Stimulated activated CD8-positive, alpha-beta memory T cell treated with anti-CD3 and anti-CD28 coated beads, Interleukin-15, amount 100 ng/mL, for 24 hours (primary cell): ENCODE results near the gene SLC25A29.
"Not testable (repeated sequence)": the region's sequence is repeated elsewhere in the genome, so short reads cannot be mapped to it uniquely, and the experiment has no call there.

Experiments used
- DNase-seq: peaks from one replicate; pipeline ENCODE4 v3.0.0-alpha.2; 2020; ENCODE audit warnings: low read depth

The SLC25A29 gene

DNA sequence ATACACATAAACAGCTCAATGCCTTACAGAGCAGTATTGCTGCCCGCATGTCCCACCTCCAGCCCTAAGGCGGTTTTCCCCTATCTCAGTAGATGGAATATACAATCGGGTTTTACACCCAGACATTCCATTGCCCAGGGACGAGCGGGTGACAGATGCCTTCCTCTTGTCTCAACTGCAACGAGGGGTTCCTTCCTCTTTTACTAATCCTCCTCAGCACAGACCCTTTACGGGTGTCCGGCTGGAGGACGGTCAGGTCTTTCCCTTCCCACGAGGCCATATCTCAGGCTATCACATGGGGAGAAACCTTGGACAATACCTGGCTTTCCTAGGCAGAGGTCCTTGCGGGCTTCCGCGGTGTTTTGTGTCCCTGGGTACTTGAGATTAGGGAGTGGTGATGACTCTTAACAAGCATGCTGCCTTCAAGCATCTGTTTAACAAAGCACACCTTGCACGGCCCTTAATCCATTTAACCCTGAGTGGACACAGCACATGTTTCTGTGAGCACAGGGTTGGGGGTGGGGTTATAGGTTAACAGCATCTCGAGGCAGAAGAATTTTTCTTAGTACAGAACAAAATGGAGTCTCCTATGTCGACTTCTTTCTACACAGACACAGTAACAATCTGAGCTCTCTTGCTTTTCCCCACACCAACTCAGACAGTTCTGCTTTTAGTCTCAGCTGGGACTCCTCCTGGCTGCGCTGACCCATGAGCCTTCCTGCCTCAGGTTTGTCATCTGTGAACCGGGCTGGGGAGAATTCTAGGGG lies 6.0 kb upstream of the SLC25A29 start:
- DNase-seq: not testable (repeated sequence)

DNA sequence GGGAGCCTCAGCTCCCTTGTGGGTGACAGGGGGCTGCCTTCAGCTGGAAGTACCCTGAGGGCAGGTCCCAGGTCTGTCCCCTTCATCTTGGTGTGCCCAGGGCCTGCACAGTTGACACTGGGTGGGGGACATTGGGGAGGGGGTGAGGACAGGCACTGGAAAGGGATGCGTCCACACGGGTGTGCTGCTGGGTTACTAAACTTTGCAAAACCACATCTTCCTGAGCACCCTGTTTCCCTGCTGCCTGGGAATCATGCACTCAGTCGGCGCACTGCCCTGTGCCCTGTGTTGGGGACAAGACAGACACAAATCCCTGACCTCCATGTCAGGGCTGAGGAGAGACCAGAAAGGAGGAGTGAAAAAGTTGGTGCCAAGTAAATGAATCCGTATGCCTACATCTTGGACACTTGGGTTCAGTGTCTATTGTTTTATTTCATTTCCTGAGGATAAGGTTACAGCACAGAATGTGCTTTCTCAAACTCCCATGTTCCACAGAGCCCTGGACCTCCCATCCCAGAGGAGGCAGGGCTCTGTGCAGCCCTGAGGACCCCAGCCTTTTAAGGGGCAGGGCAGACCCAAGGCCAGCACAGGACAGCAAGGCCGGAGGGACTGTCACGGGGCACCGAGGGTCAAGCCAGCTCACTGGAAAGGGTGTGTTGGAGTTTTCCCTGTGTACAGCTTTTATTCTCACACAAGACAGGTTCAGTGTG lies 2.9 kb upstream of the SLC25A29 start:
- no peak for DNase-seq

DNA sequence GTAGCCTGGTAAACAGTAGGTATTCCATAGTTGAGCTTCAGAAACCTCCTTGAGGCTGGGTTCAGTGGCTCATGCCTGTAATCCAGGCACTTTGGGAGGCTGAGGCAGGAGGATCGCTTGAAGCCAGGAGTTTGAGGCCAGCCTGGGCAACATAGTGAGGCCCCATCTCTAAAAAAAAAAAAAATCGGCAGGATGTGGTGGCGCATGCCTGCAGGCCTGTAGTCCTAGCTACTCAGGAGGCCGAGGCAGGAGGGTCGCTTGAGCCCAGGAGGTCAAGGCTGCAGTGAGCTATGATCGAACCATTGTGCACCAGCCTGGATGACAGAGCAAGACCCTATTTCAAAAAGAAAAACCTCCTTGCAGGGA lies 2.2 kb upstream of the SLC25A29 start:
- DNase-seq: not testable (repeated sequence)

DNA sequence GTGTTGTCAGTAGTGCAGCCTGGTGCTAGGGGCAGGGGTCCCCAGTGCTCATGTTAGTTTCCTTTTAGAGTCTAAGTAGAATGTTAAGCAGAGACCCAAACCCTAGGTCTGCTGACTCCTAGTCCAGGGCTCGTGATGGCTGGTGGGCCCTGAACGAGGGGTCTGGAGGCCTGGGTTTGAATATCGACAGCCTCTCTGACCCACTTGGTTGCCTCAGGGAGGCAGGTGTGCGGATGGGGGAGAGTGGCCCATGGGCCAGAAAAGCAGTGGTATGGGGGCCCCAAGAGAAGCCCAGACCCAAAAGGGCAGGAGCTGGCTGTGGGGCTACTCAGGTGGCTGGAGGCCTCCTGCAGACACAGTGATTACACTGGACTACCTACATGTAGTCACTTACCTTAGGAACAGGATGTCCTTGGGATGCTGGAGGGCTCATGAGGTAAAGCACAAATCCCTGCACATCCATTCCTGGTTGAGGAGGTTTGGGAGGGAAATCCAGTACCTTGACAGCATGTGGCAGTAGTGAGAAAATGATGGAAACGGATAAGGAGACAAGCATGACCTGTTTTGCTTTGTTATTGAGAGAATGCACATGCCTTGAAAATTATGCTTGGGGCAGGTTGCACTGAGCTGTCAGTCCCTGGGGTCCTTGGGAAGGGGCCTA lies 1.7 kb upstream of the SLC25A29 start:
- no peak for DNase-seq

DNA sequence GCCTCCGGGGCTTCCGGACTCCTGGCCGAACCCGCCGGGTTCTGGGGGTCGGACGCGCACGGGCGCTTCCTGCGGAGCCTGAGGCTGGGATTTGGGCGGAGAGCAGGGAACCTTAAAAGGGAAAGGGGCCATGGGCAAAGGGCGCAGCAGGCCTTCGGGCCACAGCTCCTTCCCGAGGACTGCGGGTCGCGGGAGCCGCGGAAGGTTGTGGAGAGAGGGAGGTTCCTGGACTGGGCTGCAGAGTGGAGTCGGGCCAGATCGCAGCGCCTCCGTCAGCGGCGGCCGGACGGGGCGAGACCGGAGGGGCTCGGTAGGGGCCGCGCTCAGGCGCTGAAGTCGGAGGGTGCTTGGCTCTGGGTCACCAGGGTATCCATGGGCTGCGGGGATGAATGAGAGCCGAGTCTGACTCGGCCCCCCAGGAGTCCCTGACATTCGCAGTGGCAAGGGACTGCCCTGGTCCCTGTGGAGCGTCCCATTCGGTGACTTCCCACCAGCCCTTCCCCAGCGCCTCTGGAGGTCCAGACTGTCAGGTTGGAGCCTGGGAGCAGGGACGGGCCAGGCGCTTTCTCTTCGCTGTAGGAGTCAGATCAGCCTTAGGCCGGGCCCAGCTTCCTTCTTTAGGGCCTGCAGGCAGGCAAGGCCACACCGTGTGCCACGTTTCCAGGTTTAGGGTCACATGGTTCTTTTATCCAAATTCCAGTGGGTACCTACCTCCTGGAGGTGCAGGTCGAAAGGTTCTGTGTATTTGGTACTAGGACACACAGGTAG lies 938 bp upstream of the SLC25A29 start:
- DNase-seq: no peak

DNA sequence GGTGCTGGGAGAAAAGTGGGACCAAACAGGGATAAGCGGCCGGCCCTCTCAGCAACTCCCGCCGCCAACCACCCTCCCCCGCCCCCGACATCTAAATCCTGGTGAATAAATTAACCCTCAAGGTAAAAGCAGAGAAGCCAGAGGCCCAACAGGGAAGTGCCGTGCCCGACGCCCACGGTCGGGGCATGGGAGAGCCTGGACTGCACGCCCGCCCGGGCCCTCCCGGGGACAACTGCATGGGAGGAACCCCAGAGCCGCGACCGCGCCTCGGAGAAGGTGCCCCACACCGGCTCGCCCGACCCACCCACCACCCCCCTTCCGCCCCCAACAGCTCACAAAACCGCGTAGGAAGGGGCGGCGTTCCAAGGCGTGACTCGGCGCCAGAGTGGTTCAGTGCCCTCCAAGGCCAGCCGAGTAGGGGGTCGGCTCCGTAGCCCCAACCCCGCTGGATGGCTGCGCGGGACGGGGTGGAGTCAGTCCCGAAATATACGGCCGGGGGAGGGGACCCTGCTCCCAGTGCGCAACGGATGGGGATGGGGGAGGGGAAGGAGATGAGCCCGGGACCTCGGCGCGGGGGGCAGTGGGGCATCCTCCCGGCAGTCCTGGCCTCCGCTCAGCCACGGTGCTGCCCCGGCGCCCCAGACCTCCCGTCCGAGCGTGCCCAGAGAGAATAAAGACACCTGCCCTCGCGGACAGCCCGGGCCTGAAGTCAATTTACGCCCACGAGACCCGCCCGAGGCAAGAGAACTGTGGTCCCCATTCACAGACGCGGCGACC lies 732 bp downstream of the SLC25A29 start:
- no peak for DNase-seq

DNA sequence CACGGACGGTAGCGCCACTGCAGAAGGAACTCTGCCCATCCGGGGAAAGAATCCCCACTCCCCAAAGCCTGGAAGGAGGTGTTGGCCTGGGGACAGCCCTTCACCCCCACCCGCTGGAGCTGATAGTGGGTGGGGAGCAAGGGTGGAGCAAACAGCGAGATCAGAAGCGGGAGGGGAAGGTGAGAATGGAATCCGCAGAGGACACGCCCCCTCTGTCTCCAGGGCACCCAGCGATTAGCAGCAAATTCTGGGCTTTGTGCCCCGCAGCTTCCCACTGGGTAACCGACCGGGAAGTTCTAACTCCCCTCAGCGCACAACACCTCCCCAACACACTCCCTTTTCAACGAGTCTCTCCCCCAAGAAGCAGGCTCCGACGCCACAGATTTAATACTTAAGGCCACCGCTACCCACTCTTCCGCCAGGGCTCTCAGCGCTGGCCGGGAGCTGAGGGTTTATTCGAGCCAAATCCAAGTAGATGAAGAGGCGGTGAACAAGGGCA lies 1.4 kb downstream of the SLC25A29 start:
- no peak for DNase-seq

DNA sequence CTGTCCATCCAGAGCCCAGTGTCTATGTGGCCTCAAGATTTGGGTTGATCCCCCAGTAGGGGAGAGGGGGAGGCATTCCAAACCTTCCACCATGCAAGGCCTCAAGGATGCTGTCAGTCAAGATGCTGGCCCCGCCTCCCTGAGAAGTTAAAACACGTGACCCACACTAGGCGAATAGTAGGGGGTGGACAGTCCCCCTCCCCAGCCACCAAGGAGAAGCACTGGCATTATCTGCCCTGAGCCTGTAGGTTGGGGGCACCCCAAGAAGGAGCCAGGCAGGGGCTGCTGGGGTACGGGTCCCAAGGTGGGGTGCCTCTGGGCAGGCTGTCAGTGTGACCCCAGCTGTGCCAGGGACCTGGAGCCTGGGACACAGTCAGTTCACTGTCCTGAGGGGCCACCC lies 2.3 kb downstream of the SLC25A29 start:
- DNase-seq: no peak

DNA sequence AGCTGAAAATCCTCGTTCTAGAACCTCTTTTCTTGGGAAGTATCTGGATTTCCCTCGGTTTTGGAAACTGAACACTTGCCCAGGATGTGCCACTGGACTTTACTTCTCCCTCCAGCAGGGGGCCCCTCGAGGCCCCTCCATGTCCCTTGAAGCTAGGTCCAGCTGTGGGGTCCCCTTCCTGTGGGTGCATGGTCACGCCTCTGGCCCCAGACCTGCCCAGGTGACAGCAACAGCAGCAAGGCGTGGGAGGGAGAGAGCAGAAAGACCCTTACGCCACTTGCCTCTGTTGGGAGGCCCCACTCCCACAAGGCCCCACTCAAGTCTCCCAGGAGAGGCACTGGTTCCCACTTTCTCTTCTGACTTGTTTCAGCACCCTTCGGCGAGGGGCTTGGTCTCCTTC lies 3.1 kb downstream of the SLC25A29 start:
- DNase-seq: no peak

DNA sequence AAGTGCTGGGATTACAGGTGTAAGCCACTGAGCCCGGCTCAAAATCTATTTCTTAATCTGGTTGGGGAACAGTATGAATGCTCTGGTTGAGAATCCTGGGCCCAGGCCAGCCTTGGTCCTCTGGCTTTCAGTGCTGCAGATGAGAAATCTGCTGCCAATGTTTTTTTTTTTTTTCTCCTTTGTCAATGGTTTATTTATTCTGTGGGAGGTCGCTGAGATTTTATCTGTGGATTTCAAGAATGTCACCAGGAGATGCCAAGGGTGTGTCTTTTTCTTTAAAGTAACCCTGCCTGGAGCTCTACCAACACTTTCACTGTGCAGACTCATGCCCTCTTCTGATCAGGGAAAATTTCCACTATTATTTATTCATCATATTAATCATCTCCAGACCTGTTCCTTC lies 3.6 kb downstream of the SLC25A29 start:
- DNase-seq: no peak

DNA sequence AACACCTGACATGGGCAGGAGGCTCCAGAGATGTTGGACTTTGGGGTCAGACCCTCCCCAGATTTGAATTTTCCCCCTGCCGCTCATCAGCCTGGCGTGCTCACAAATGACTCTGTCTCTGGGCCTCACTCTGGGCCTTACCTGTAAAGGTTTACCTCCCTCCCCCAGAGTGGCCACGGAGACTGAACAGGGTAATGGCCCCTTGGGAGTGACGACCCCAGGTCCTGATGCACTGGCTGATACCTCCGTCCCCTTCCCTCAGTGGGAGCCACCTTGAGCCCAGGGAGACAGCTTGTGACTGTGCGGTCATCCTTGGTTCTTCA lies 7.0 kb downstream of the SLC25A29 start:
- DNase-seq: no peak

DNA sequence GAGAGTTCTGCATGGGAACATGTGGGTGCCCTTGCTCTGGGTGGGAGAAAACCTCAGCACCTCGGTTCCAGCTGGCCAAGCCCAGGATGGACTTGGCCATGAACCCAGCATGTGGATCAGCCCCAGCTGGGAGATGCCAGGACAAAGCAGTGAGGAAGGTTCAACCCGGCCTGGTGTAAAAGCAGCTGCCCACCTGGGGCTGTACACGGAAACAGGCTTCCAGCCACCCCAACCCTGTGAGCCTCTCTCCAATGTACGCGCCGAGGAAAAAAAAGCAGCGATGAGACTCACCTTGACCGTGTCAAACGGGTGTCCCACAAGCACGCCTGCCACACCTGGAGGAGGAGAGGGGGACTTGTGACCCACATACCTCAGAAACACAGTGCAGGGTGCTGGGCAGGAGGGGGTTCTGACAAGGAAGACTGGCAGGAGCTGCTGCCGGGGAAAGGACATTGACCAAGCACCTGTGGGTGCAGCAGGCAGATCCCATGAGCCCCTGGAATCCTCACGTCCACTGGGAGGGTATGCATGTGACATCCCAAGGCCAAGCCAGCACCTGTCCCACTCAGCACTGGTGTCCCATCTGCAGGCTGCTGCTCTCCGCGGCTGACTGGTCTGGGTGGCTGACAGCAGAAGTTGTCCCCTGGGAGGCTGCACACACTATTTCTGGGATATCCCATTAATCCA lies 7.5 kb downstream of the SLC25A29 start:
- no peak for DNase-seq

DNA sequence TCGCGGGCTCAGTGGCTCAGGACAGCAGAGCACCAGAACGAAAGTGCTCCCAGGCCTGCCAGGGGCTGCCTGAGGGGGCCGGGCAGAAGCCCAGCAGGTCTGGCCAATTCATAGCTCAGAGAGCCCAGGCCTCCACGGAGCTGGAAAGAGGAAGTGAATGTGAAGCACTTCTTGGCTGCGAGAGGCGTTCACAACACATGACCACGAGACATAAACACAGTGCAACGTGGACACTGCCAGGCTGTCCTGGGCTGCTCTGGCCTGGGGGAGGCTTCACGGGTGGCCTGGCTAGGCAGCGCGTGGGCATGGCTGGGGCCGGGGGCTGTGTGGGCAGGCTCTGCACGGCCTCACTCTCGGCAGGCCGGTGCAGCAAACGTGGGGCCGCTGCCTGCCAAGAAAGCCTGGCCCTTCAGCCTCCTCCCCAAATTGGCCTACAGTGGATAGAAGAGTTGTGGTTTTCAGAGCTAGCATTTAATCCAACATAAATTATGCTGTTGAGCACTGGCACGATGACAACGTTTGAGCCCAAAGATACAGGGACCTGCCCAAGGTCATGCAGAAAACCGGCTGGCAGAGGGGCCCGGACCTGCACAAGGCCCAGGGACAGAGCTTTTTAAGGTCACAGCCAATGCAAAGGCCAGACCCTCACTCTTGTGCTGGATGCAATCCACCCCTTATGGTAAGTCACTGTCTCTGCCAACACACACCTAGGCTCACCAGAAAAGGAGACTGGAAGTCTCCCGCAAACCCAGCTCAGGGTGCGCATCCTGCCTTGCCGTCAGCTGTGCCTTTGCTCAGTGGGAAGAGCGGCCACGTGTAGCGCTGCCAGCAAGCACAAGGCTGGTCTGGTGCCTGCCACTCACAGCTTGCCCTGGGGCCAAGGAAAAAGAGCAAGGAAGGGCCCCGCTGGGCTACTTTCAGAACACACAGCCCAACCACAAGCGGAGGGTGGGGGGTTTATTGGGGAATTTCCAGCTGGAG lies 8.6 kb downstream of the SLC25A29 start:
- DNase-seq: no peak

DNA sequence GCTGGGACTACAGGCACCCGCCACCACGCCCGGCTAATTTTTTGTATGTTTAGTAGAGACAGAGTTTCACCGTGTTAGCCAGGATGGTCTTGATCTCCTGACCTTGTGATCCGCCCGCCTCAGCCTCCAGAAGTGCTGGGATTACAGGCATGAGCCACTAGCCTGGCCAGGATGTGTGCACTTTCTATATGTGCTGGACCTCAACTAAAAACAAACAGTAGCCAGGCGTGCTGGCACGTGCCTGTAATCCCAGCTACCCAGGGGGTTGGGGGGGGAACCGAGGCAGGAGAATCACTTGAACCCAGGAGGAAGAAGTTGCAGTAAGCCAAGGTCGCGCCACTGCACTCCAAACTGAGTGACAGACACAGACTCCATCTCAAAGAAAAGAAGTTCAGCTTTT lies 9.5 kb downstream of the SLC25A29 start:
- DNase-seq: not testable (repeated sequence)

DNA sequence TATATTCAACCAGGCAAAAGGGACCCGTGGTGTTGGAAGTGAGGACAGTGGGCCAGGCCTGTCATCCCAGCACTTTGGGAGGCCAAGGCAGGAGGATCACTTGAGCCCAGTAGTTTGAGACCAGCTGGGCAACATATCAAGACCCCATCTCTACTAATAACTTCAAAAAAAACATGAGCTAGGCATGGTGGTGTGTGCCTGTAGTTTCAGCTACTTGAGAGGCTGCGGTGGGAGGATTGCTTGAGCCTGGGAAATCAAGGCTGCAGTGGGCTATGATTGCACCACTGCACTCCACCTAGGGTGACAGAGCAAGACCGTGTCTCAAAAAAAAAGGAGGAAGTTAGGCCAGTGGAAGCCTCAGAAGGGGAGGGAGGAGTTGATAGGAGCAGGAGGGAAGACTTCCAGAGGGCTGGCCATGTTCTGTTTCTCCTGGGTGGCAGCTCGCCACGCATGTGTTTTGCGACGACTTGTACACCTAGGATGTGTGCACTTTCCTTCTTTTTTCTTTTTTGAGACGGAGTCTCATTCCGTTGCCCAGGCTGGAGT lies 10.1 kb downstream of the SLC25A29 start:
- DNase-seq: no peak

DNA sequence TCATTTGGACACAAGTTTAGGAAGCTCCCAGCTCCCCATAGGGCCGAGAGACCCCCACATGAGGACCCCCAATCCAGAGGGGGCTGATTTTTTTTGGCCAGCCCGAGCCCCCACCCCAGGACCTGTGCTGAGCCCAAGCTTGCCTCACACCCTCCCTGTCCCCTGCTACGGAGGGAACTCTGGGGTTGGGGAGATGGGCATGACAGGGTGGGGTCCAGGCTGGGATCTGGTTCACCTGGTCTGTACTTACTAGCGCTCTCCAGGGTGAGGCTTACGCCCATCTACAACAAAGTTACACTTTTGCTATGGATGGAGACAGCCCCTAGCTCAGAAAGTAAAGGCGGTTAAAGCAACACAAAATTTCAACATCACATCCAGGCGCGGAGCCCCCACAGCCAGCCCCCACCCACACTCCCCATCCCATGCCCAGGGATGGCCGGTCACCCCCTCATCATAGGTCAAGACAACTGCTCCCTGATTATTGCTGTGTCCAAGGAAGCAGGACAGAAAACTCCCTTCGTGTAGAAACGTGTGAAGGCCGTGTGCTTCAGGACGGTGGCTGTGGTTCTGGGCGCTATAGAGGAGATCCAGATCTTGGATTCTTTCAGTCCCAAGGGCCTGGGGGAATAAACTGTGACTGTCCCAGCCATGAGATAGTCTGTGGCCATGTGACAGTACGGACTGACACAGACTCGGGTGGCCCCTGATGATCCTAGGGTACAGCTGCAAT lies 10.7 kb downstream of the SLC25A29 start:
- DNase-seq: no peak

DNA sequence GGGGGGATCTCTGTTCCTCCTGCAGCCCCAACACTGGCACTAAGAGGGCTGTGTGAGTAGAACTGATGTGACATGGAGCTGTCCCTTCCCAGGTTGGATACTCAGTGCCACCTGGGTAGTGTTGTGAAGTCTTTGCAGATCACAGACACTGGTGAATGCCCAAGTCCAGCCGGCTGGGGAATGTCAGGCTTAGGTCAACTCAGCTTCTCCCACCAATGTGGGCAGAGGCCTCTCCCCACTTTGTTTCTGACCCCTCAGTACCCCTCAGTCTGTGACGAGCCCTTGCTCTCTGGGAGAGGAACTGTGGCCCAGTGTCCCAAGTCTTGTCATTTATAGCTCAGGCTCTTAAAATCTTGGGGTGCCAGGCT lies 11.3 kb downstream of the SLC25A29 start:
- no peak for DNase-seq

DNA sequence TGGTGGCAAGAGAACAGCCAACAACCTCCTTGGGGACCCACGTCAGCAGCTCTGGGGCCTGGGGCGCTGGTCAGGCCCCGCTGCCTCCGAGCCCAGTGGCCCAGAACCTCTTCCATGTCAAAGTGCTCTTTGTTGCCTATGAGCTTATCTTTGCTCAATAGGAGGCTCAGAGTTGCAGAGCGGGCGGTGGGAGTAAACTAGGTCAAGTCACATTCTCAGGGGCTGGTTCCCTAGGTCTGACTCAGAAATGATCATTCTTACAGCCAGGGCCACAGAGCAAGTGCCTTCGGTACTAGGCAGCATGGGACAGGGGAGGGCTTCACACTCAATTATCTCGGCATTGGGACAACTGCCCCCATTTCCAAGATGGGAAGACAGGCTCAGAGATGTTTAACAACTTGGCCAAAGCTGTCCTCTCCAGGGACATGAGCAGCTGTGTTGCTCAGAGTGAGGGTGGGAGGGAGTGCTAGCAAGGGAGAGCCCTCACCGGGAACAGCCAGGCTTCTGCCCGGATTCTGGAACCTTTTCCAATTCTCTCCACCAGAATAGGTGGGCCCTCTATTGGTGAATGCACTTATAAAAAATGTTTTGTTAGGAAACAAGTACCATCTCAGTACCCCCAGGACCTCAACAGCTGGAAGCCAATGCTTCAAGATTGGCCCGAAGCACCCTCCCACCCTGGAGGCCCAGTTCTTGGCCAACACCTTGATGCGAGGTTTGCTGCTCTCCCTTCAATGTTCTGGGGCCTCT lies 11.9 kb downstream of the SLC25A29 start:
- DNase-seq: no peak
